ENCODE results near the gene SOX3.

GRCh38 chrX:140501321-140501720, 3.5 kb downstream of the SOX3 start:
- TF ChIP-seq ZNF384 (IDR thresholded peaks at IDR 0.05) (no peak), SUZ12 (IDR thresholded peaks at IDR 0.05) (no peak), ARNT (IDR thresholded peaks at IDR 0.05) (no peak), SP1 (IDR thresholded peaks at IDR 0.05) (no peak), ELF4 (IDR thresholded peaks at IDR 0.05) (no peak), BHLHE40 (IDR thresholded peaks at IDR 0.05; ENCODE audit: borderline replicate concordance) (no peak), FOXM1 (IDR thresholded peaks at IDR 0.05; ENCODE audit: borderline replicate concordance) (no peak), CTBP1 (IDR thresholded peaks at IDR 0.05; ENCODE audit: borderline replicate concordance) (no peak), FOXA1 (IDR thresholded peaks at IDR 0.05) (no peak), HDGF (IDR thresholded peaks at IDR 0.05; ENCODE audit: borderline replicate concordance) (no peak), LEF1 (IDR thresholded peaks at IDR 0.05; ENCODE audit: borderline replicate concordance) (no peak)
